ENCODE results near the gene PTPRN2. TPM values are rescaled to one million over a fixed set of nuclear protein-coding genes. Genes with fewer than 3 reads are reported as not detected.

Gene PTPRN2
- total RNA-seq, 1 donor from 2014 or later: 1.2 TPM

DNA sequence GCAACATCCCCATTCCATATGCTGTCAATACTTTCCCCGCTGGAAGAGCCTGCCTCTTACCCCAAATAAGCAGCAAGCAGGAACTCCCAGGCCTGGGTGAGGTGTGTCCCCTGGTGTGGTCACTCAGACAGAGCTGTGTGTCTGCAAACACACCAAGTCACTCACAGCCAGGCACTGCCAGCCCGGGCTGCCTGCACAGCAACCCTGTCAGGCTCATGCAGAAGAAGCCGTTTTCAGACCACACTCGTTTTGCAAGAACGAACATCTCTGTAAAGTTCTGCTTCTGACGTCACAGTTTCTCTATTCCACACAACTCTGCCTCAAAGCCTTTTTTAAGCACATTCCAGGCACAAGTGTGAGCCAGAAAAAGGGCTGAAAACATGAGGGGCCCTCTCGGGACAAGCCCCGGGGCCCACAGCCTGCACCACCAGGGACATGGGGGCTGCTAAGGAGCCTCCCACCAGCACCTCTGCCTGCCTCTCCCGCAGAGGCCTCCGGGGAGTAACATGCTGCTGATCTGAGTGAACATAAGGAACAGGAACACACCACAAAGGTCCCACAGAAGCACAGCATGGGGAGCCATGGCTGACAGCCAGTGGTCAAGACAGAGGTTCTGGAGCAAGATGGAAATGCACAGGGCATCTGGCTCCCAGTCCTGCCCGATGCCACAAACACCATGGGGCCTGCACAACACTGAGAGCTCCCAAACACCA is 11.4 kb downstream of the PTPRN2 start:
- no peak for DNase-seq (ENCODE audit: low read depth)

- DNase-seq (ENCODE audit: low read depth): no peak
These were observed 13.2 kb downstream of the PTPRN2 start for GRCh38 chr7:158574308-158575036.

- no peak for DNase-seq (ENCODE audit: low read depth)
These were observed 14.3 kb downstream of the PTPRN2 start for GRCh38 chr7:158573310-158573709.

DNA sequence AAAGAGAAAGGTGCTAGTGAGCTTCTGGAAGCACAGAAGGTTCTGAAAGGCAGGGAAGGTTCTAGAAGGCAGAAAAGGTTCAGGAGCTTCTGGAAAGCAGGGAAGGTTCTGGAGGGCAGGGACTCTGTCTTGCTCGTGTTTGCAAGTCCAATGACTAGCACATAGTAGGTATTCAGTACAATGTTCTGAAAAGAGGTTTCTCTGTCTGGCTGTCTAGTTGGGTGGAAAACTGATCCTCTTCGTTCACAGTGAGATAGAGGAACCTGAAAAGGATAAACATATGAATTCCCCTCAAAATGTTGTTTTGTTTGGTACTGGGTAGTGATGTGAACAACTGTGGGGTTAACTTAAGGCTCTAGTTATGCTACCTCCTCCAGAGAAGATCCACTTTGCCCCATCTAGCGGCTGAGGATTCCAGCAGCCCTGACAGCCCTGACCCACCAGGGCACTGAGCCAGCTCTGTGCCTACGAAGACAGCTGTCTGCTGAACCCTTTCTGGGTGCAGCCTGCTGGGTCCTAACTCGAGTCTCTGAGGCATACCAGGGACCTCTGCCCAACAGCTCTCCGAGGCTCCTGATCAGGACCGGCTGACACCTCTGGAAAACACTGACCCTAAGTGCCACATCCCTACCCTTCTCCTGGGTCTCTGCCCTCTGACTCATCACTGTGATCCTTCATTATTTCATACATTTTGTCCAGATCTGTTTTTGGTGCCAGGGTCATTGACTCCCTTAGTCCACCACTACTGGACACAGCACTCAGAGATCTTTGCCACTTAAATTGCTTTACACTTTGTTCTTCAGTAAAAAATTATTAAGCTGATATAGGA is 15.4 kb downstream of the PTPRN2 start:
- no peak for DNase-seq (ENCODE audit: low read depth)

GRCh38 chr7:158570449-158571170 is 17.0 kb downstream of the PTPRN2 start:
- no peak for DNase-seq (ENCODE audit: low read depth)

GRCh38 chr7:158569858-158570323 is 17.7 kb downstream of the PTPRN2 start:
- no peak for DNase-seq (ENCODE audit: low read depth)

DNA sequence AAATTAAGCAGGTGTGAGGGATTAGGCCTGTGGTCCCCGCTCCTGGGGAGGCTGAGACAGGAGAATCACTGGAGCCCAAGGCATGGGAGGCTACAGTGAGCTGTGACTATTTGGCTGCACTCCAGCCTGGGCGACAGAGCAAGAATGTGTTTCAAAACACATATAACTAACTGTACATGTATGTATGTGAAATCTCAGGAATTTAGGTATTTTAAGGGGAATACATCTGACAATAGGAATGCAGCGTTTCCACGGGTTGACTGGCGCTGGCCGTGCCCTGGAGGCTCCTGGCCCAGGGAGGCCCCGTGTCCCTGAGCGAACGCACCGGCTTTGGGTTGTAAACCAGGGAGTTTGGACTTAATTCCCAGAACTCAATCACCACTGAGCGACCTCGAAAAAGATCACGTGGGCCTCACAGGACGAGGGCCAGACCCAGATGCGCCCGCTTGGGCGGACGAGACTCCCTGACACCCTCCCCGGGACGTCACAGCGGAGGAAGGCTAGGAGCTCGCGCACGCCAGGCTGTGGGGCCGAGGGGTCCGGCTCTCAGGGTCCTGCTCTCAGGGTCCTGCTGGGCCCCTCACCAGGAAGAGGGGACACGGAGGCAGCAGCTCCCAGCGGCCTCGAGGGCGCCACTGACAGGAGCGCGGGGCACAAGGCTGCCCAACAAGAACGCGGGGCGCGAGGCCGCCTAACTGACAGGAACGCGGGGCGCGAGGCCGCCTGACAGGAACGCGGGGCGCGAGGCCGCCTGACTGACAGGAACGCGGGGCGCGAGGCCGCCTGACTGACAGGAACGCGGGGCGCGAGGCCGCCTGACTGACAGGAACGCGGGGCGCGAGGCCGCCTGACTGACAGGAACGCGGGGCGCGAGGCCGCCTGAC is 18.4 kb downstream of the PTPRN2 start:
- no peak for DNase-seq (ENCODE audit: low read depth)

GRCh38 chr7:158567153-158567603 is 20.4 kb downstream of the PTPRN2 start:
- DNase-seq (ENCODE audit: low read depth): no peak

GRCh38 chr7:158564663-158565035 is 23.0 kb downstream of the PTPRN2 start:
- DNase-seq (ENCODE audit: low read depth): no peak

DNA sequence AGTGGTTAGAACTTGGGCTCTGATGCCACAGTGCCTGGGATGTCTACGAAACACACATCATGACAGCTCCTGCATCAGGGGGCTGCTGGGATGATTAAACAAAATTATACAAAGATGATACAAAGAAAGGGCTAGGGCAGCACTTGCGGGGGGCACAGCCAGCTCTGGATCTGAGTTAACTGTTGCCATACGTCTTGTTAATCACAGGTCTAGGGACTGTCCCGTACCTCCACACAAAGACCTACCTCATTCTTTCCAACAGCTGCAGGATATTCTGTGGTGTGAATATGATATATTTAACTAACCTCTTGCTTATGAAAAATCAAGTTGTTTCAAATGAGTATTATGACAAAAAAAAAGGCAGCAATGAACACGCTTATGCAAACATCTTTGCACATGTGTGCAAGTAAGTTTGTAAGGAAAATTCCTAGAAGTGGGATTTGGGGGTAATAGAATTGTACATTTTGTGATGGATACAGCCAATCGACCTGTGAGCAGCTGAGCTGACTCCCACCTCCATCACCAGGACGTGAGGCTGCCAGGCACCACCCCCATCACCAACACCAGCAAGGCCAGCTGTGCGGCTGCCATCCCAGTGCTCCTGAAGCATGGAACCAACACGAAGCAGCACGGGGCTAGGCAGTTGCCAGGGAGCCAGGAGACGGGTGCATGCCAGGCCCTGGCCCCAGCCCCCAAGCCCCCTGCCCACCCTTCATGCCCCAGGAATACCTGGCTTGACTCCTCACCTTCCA is 23.5 kb downstream of the PTPRN2 start:
- DNase-seq (ENCODE audit: low read depth): no peak

- no peak for DNase-seq (ENCODE audit: low read depth)
These were observed 24.6 kb downstream of the PTPRN2 start for GRCh38 chr7:158563051-158563450.

- DNase-seq (ENCODE audit: low read depth): no peak
These were observed 25.1 kb downstream of the PTPRN2 start for GRCh38 chr7:158562517-158562916.

DNA sequence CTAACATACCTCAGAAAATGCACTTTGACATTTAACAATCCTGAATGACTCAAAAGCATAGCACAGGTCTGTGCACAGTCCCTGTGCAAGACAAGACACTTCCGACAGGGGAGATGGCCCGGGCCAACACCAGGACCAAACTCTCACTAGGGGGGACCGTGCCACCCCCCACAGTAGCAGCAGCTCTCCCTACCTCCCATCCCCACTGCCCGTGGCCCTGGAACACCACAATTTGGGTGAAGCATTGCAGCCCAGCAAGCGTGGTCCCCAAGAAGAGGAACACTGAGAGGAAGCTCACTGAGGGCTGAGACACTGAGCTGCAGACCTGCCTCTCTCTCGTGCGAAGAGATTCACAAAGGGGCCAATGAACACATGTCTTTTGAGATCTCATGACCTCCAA is 26.0 kb downstream of the PTPRN2 start:
- no peak for DNase-seq (ENCODE audit: low read depth)

- no peak for DNase-seq (ENCODE audit: low read depth)
These were observed 27.2 kb downstream of the PTPRN2 start for GRCh38 chr7:158560386-158560785.

DNA sequence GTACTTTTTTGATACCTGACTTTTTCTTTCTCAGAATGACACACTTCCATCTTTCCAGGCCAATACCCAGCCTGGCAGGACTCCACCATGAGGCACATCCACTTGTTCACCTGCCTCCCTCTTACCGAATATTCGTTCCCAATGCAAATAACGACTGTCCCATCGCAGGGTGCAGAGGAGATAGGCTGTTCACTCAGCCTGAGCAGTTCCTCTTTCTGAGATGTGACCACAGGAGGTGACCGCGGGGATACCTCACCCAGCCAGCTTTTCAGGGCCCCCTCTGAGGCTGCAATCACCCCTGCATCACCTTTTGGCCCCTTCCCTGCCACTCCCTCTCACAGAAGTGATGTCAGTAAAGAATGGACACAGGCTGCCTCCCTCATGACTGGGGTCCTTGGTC is 28.3 kb downstream of the PTPRN2 start:
- no peak for DNase-seq (ENCODE audit: low read depth)

- no peak for DNase-seq (ENCODE audit: low read depth)
These were observed 28.8 kb downstream of the PTPRN2 start for GRCh38 chr7:158558816-158559215.

GRCh38 chr7:158557441-158557755 is 30.2 kb downstream of the PTPRN2 start:
- DNase-seq (ENCODE audit: low read depth): no peak

DNA sequence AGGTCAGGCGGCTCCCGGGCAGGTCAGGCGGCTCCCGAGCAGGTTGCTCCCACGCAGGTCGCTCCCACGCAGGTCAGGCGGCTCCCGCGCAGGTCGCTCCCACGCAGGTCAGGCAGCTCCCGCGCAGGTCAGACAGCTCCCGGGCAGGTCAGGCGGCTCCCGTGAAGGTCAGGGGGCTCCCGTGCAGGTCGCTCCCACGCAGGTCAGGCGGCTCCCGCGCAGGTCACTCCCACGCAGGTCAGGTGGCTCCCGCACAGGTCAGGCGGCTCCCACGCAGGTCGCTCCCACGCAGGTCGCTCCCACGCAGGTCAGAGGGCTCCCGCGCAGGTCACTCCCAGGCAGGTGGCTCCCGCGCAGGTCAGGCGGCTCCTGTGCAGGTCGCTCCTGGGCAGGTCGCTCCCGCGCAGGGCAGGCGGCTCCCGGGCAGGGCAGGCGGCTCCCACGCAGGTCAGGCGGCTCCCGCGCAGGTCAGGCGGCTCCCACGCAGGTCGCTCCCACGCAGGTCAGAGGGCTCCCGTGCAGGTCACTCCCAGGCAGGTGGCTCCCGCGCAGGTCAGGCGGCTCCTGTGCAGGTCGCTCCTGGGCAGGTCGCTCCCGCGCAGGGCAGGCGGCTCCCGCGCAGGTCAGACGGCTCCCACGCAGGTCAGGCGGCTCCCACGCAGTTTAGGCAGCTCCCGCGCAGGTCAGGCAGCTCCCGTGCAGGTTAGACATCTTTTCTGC is 30.7 kb downstream of the PTPRN2 start:
- DNase-seq (ENCODE audit: low read depth): no peak

DNA sequence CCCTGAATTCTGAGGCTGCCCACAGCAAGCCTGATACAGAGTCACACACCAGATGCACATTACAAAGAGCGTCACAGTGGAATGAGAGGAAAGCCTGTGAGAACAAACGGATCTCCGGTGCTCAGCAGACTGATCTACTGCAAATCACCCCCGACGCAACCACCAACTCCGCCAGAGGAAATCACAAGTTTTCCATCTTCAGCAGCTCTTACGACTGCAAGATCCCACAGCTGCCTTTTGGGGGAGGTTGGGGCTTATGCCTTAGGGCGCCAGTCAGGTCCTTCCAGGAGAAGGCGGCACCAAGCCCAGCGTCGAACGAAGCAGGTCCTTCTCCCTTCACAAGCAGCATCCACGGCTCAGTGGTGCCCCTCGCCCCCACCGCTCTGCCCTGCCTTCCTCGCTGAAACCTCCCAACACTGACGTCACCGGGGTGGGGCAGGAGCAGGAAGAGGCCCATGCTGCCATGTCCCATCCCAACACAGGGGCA is 32.5 kb downstream of the PTPRN2 start:
- DNase-seq (ENCODE audit: low read depth): no peak
